Brain microvascular endothelial cell (primary cell): ENCODE data around the gene RANBP10.

Source experiments
- DNase-seq: peaks from one replicate; pipeline ENCODE4 v3.0.0-alpha.2; 2020
- H3K27ac ChIP-seq: fragments of 250-450 bp; sonication (Bioruptor Pico); 2 replicates; pipeline ENCODE4 v1.5.1; 2020; ENCODE audit warnings: mild to moderate bottlenecking, moderate library complexity
- H3K27me3 ChIP-seq: fragments of 250-450 bp; sonication (Bioruptor Pico); replicated peaks from 2 replicates; pipeline ENCODE4 v1.5.1; 2020; ENCODE audit warnings: mild to moderate bottlenecking
- H3K36me3 ChIP-seq: fragments of 250-450 bp; sonication (Bioruptor Pico); replicated peaks from 2 replicates; pipeline ENCODE4 v1.5.1; 2020; ENCODE audit warnings: mild to moderate bottlenecking
- H3K4me3 ChIP-seq: 2 replicates; pipeline ENCODE4 v1.5.1; 2011; ENCODE audit warnings: low read depth, mild to moderate bottlenecking, control low read depth, low read length, moderate library complexity
- CTCF ChIP-seq: IDR thresholded peaks from 2 replicates; pipeline ENCODE4 v1.5.1; 2011; ENCODE audit warnings: low read depth, mild to moderate bottlenecking, moderate library complexity, low read length, control low read depth, inconsistent platforms; ENCODE audit errors: missing control alignments
- in situ Hi-C: cut with HindIII; loops from 2 replicates; pipeline ENCODE4 v1.10.0; 2017; ENCODE audit warnings: low sequenced_read_pairs, low pct_ligation_motif_present

Gene RANBP10

GRCh38 chr16:67806428-67807147 is at the start of gene RANBP10, which contains the start of gene TSNAXIP1:
TSS of gene RANBP10 (minus strand) at chr16:67806560. CDS start at chr16:67806536, 24 bp downstream.
TSS of gene TSNAXIP1 (plus strand) at chr16:67806889. CDS start at chr16:67807150, 261 bp downstream.
- no peak for TF ChIP-seq CTCF
- in situ Hi-C loops: loop anchor here (25.0 kb wide), 1 partner anchor 106 kb away; no protein-coding TSS in a partner anchor
- Histone ChIP-seq H3K36me3 (peaks cover 6% of the 10 kb centered on the region), H3K4me3 (peak within 1 kb of the TSS; percentile 96), H3K27ac (peak within 1 kb of the TSS; percentile 49), H3K27me3 (no peaks in the 10 kb centered on the region)
- peak; percentile 99 for DNase-seq

GRCh38 chr16:67855789-67856188 is 49.4 kb upstream of the RANBP10 start:
- Histone ChIP-seq H3K4me3 (no peak overlapping the region), H3K36me3 (peaks cover 8% of the 10 kb centered on the region), H3K27me3 (no peaks in the 10 kb centered on the region), H3K27ac (no peak overlapping the region)
- TF ChIP-seq CTCF: no peak
- in situ Hi-C loops: no loop called here
- no peak for DNase-seq

- no peak overlapping the region for H3K4me3 ChIP-seq
- no peak for DNase-seq
- TF ChIP-seq CTCF: no peak
- H3K27me3 ChIP-seq: no peaks in the 10 kb centered on the region
- no peak overlapping the region for H3K27ac ChIP-seq
- H3K36me3 ChIP-seq: no peaks in the 10 kb centered on the region
- in situ Hi-C loops: no loop called here
Measured at GRCh38 chr16:67853670-67854069, 47.3 kb upstream of the RANBP10 start.

GRCh38 chr16:67848118-67848517 is 41.8 kb upstream of the RANBP10 start:
- no peak for TF ChIP-seq CTCF
- Histone ChIP-seq H3K36me3 (no peaks in the 10 kb centered on the region), H3K4me3 (peak overlapping the region; percentile 91), H3K27ac (peak overlapping the region; percentile 83), H3K27me3 (no peaks in the 10 kb centered on the region)
- no peak for DNase-seq
- in situ Hi-C loops: no loop called here

- no peak for TF ChIP-seq CTCF
- Histone ChIP-seq H3K27me3 (no peaks in the 10 kb centered on the region), H3K27ac (peak within 1 kb of the TSS; percentile 83), H3K36me3 (no peaks in the 10 kb centered on the region), H3K4me3 (peak within 1 kb of the TSS; percentile 91)
- DNase-seq: peak; percentile 60
- in situ Hi-C loops: no loop called here
Measured at GRCh38 chr16:67847064-67847861, 40.9 kb upstream of the RANBP10 start, which contains the start of gene CENPT. TSS of gene CENPT (minus strand) at chr16:67847693. CDS start at chr16:67833859, 13,834 bp downstream.
